Measurements from ENCODE around the gene TRIM28.
A peak's percentile ranks its signal among the peaks of the same experiment; 100 is the strongest.

Gene TRIM28

GRCh38 chr19:58558623-58559274, 14.9 kb downstream of the TRIM28 start:
- DNase-seq (ENCODE audit: low read depth, low spot score), result peak; percentile 85

GRCh38 chr19:58559275-58560006, 15.6 kb downstream of the TRIM28 start:
- peak overlapping the region; percentile 98 for H3K27ac ChIP-seq
- DNase-seq (ENCODE audit: low read depth, low spot score), result no peak

More at GRCh38 chr19:58558623-58559274, 14.9 kb downstream of the TRIM28 start:
- peak overlapping the region; percentile 98 for H3K27ac ChIP-seq

- H3K27ac ChIP-seq, result peak overlapping the region; percentile 98
- DNase-seq (ENCODE audit: low read depth, low spot score), result no peak
Observed at GRCh38 chr19:58560007-58560887, 16.4 kb downstream of the TRIM28 start.

- DNase-seq (ENCODE audit: low read depth, low spot score), result no peak
- H3K27ac ChIP-seq, result no peak overlapping the region
Observed at GRCh38 chr19:58560921-58561320, 17.1 kb downstream of the TRIM28 start.

GRCh38 chr19:58561373-58562121, 17.7 kb downstream of the TRIM28 start:
- no peak for DNase-seq (ENCODE audit: low read depth, low spot score)
- H3K27ac ChIP-seq, result peak overlapping the region; percentile 43

GRCh38 chr19:58562122-58563033, 18.5 kb downstream of the TRIM28 start:
- DNase-seq (ENCODE audit: low read depth, low spot score), result no peak
- peak overlapping the region; percentile 43 for H3K27ac ChIP-seq

GRCh38 chr19:58563034-58563573, 19.2 kb downstream of the TRIM28 start:
- no peak for DNase-seq (ENCODE audit: low read depth, low spot score)
- no peak overlapping the region for H3K27ac ChIP-seq

GRCh38 chr19:58563823-58564222, 20.0 kb downstream of the TRIM28 start:
- DNase-seq (ENCODE audit: low read depth, low spot score), result no peak
- no peak overlapping the region for H3K27ac ChIP-seq

GRCh38 chr19:58566989-58567388, 23.1 kb downstream of the TRIM28 start:
- DNase-seq (ENCODE audit: low read depth, low spot score), result no peak
- H3K27ac ChIP-seq, result no peak overlapping the region

GRCh38 chr19:58568453-58569130, 24.7 kb downstream of the TRIM28 start:
- DNase-seq (ENCODE audit: low read depth, low spot score), result no peak
- H3K27ac ChIP-seq, result no peak overlapping the region

- H3K27ac ChIP-seq, result no peak overlapping the region
- no peak for DNase-seq (ENCODE audit: low read depth, low spot score)
Observed at GRCh38 chr19:58569191-58569942, 25.5 kb downstream of the TRIM28 start.

GRCh38 chr19:58569943-58570670, 26.2 kb downstream of the TRIM28 start:
- DNase-seq (ENCODE audit: low read depth, low spot score), result no peak
- H3K27ac ChIP-seq, result no peak overlapping the region

GRCh38 chr19:58570770-58571574, 27.1 kb downstream of the TRIM28 start:
- no peak for DNase-seq (ENCODE audit: low read depth, low spot score)
- H3K27ac ChIP-seq, result no peak overlapping the region

GRCh38 chr19:58571575-58571947, 27.7 kb downstream of the TRIM28 start:
- no peak for DNase-seq (ENCODE audit: low read depth, low spot score)
- H3K27ac ChIP-seq, result no peak overlapping the region

- peak overlapping the region; percentile 96 for H3K27ac ChIP-seq
- no peak for DNase-seq (ENCODE audit: low read depth, low spot score)
Observed at GRCh38 chr19:58572026-58572817, 28.4 kb downstream of the TRIM28 start.

Data from epithelial cell of prostate (primary cell).